AG04449 (cell line): ENCODE results near the gene RDH12.
"Not testable (repeated sequence)": the region's sequence is repeated elsewhere in the genome, so short reads cannot be mapped to it uniquely, and the experiment has no call there.

Experiments used
- CTCF ChIA-PET: fragments of 350-600 bp; formaldehyde crosslinking; extraction: SDS; loops from one replicate; lab custom pipeline; 2021; ENCODE audit warnings: antibody characterized with exemption; lab: Yijun Ruan, JAX
- POLR2A ChIA-PET: fragments of 400-600, 350-600 bp; formaldehyde crosslinking; extraction: SDS; loops from one replicate; lab custom pipeline; 2020; ENCODE audit warnings: antibody characterized with exemption, inconsistent platforms; lab: Yijun Ruan, JAX
- DNase-seq: peaks from one replicate; pipeline ENCODE4 v3.0.0-alpha.2; 2010; ENCODE audit warnings: low read depth, low spot score
- H3K4me3 ChIP-seq: 2 replicates; pipeline ENCODE4 v1.5.1; 2011; ENCODE audit warnings: low read depth, mild to moderate bottlenecking, control low read depth, low read length
- CTCF ChIP-seq: IDR thresholded peaks from one replicate; pipeline ENCODE4 v1.5.1; 2011; ENCODE audit warnings: mild to moderate bottlenecking, moderate library complexity, low read length, control low read depth, inconsistent platforms; ENCODE audit not compliant: insufficient read depth; ENCODE audit errors: missing control alignments

RDH12 gene

DNA sequence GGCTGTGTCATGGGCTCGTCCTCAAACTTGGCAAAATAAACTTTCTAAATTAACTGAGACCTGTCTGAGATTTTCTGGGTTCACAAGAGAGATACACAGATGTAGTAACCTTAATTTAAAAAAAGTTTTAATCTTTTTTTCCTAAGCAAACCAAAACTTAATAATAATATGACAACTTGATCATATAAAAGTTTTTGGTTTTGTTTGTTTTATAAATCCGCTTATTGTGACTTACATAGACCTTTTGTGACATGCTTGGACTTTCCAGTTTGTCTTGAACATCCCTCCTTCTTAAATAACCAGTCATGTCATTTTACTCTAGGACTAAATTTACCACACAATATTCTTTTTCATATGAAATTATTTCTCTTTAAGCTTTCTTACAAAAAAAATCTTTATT lies 8.5 kb downstream of the RDH12 start:
- H3K4me3 ChIP-seq: no peak overlapping the region
- DNase-seq: no peak
- no peak for TF ChIP-seq CTCF
- POLR2A ChIA-PET: no interaction called here
- CTCF ChIA-PET: interaction anchor here (0.7 to 3.1 kb wide), 4 partner anchors 9 to 184 kb away, joined by 3 to 13 read pairs (median 4); partner anchors contain the start of gene RDH12

DNA sequence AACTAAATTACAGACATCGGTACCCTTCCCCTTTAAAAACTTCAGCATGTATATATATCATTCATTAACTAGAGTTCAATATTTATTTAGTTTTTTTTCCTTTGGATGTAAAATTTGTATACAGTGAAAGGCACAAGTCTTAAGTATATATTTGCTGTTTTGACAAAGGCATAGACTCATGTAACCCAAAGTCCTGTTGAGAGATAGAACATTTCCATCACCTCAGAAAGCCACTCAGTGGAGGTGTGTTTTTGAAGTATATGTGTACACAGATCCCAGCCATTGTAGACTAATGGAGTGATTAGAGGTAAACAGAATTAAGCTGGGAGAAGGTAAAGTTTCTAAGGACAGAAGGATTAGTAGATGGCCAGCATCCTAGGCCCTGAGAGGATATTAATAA lies 15.4 kb downstream of the RDH12 start:
- ChIA-PET CTCF (interaction anchor here (1.0 to 11.5 kb wide), 3 partner anchors 15 to 133 kb away, joined by 3 to 114 read pairs (median 3); partner anchors contain the start of gene RDH12), POLR2A (no interaction called here)
- H3K4me3 ChIP-seq: no peak overlapping the region
- no peak for DNase-seq
- TF ChIP-seq CTCF: no peak

GRCh38 chr14:67718265-67718664 lies 16.6 kb downstream of the RDH12 start:
- ChIA-PET CTCF (interaction anchor here (11.5 kb wide), 1 partner anchor 16 kb away, joined by 114 read pairs; the partner anchor contains the start of gene RDH12), POLR2A (no interaction called here)
- no peak for TF ChIP-seq CTCF
- H3K4me3 ChIP-seq: no peak overlapping the region
- DNase-seq: no peak

- DNase-seq, POLR2A ChIA-PET, H3K4me3 ChIP-seq: not testable (repeated sequence)
- CTCF ChIA-PET: interaction anchor here (11.5 kb wide), 1 partner anchor 17 kb away, joined by 114 read pairs; the partner anchor contains the start of gene RDH12
Observed at GRCh38 chr14:67719385-67719784, 17.7 kb downstream of the RDH12 start.

- ChIA-PET POLR2A (no interaction called here), CTCF (interaction anchor here (11.5 kb wide), 1 partner anchor 17 kb away, joined by 114 read pairs; the partner anchor contains the start of gene RDH12)
- DNase-seq: no peak
- TF ChIP-seq CTCF: no peak
- H3K4me3 ChIP-seq: no peak overlapping the region
Observed at GRCh38 chr14:67719866-67720265, 18.2 kb downstream of the RDH12 start.

DNA sequence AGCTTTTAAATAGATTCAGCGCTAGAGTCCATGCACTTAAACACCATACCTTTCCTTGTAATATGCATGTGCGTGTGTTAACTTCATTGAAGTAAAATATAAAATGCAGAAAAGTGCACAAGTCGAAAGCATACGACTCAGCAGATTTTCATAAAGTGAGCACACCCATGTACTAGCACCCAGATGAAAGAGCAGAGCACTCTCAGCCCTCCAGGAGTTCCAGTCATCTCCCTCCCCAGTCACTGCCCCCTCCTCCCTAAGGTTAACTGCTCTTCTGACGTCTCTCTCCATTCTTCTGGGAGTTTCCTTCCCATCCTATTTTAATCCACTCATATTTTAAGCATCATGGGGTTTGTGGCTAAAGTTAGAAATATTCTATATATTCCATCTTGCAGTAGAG lies 20.2 kb downstream of the RDH12 start:
- POLR2A ChIA-PET: no interaction called here

More for the DNA sequence above, 20.2 kb downstream of the RDH12 start:
- DNase-seq: no peak
- H3K4me3 ChIP-seq: no peak overlapping the region
- CTCF ChIA-PET: interaction anchor here (0.8 to 11.5 kb wide), 2 partner anchors 19 to 24 kb away, joined by 3 to 114 read pairs; partner anchors contain the start of gene RDH12
- no peak for TF ChIP-seq CTCF
